SHP77 (cell line): ENCODE measurements around the gene UVSSA.
"Not testable (repeated sequence)": the region's sequence is repeated elsewhere in the genome, so short reads cannot be mapped to it uniquely, and the experiment has no call there.

Experiments used
- DNase-seq, 2 experiments: peaks; one replicate each; lab custom pipeline; 2025; lab: John Stamatoyannopoulos, UW

The UVSSA gene

DNA sequence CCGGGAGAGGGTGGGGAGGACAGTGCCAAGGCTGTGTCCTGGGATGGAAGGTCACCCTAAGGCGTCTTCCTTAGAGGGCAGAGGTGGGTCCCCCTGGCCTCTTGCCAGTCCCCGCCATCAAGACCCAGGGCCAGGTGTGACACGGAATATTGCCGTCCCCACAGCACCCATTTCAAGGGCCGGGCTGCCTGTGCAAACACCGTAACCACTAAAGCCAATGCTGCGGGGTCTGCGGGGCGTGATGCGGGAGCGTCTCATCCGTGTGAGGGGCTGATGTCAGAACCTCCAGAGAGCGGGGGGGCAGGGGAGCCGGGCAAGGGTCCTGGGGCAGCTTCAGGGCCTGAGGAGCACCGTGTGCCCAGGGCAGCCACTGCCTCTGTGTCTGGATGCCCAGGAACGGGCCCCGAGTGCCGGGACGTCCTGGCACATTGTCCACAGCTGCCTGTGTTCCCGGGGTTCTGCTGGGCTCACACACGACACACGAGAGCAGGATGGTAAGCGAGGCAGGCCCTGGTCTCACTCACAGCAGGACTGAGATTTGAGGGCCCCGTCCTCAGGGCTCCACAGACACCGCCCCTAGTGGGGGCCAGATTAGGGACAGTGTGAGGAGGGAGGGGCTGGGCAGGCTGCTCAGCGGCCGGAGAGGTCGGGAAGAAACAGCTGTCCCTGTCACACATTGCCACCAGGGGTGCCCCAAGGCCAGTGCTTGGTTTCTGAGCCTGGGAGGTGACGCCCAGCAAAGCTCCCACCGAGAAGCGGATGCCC is 30.0 kb downstream of the UVSSA start:
- DNase-seq: no peak

DNA sequence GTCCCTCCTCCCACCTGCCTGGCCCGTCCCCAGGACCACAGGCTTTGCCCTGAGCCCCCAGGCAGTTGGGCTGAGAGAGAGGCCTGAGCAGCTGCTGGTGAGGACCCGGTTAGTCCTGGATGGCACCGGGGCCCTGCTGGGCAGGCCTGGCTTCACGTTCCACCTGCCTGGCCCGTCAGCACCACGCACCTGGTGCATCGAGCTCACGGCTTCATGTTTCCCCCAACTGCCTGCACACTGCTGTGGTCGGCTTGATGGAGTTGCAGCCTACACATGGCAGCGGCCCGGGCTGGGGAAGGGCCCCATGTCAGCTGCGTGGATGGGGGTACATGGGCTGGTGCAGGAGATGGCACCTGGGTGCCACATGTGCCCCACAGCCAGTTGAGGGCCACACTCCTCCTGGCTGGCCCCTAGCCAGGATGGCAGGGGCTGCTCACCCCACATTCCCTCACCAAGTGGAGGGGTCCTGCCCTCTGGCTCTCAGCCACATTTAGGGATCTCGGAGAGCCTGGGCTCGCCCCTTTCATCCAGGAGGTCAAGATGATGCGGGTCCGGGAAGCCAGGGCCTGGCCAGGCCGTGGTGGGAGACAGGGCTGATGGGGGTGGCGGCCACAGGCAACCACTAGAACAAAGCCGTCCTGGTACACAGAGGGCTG is 30.7 kb downstream of the UVSSA start:
- no peak for DNase-seq

DNA sequence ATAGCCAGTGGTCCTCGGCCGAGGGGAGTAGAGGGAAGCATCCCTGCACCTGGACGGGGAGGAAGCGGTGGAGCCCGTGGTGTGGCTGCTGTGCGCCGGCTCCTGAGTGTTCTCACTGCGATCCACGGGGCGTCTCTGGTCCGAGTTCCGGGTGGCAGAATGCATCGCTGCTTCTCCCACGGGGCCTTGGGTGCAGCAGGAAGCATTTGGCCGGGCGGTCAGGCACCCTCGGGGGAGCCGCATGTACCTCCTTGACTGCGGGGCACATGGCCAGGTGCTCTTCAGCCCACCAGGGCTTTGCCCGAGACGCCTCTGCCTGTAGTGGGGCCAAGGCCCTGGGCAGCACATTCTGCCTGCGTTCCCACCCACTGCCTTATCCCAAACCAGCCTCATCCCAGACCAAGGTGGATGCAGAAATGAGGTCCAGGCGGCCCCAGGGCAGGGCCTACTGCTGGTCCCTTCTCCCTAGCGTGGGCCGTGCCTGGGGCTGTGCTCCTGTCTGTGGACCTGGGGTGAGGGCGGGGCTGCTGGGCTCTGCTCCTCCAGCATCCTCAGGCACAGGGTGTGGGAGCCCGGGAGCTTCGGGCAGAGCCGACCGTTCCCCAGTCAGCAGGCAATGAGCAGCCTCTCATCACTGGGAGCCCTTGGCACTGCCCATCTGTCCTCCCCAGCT is 31.7 kb downstream of the UVSSA start:
- DNase-seq: no peak

DNA sequence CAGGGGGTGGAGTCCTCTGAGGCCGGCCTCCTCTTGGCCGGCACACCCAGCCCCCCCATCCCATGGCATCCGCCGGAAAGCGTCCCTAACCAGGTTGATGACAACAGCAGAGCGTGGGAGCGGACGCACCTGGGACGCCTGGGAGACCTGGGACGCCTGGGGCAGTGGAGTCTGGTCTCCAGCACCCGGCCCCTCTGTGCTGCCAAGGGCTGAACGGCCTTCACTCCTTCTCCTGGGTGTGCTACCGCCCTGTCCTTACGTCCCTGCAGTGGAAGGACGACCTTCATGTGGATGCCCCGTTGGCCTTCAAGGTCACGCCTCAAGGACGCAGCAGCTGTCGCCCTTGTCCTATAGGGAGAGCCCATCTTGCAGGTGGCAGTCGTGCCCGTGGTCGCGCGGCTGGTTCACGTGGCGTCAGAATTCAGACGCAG is 32.4 kb downstream of the UVSSA start:
- no peak for DNase-seq

DNA sequence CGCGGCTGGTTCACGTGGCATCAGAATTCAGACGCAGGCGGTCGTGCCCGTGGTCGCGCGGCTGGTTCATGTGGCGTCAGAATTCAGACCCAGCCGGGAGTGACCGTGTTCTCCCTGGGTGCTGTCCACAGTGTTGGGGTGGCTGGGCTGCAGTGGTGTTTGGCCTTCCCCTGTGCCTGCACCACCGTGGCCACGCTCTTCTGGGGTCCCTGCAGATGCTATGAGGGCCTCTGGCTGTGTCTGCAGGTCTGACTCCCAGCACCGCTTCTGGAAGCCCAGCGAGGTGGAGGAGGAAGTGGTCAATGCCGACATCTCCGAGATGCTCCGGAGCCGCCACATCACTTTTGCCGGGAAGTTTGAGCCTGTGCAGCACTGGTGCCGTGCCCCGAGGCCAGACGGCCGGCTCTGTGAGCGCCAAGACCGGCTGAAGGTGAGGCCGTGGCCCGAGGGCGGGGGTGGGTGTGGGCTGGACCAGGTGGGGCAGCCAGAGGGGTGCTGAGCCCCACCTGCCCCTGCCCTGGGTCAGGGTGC is 32.9 kb downstream of the UVSSA start:
- DNase-seq: no peak

DNA sequence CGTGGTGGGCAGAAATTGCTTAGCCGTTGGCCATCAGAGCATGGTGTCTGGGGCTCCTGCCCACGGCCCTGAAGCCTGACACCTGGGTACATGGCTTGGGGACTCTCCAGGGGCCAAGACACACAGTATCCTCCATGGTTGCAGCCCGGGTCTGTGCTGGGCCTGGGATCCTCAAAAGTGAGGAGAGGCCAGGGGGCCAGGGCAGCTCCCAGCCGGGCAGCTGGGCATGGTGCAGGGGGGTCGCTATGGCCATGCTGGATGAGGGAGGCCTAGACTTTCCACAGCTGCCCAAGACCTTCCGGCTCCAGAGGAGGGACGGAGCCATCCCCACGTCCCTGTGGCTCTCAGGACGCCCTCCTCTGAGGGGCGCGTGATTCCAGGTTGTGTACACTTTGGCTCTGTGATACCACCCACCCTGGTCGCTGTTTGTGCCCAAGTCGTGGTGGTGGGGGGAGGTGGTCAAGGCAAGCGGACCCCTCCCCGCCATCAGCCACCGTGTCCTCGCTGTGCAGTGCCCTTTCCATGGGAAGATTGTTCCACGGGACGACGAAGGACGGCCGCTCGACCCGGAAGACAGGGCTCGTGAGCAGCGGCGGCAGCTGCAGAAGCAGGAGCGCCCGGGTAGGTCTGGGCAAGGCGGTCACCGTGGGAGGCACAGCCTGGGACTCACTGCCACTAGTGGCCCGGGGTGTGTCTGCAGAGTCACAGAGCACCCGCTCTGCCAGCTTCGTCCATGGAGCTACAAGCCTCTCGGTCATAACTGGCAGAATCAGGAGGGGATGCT is 33.6 kb downstream of the UVSSA start:
- DNase-seq: no peak

DNA sequence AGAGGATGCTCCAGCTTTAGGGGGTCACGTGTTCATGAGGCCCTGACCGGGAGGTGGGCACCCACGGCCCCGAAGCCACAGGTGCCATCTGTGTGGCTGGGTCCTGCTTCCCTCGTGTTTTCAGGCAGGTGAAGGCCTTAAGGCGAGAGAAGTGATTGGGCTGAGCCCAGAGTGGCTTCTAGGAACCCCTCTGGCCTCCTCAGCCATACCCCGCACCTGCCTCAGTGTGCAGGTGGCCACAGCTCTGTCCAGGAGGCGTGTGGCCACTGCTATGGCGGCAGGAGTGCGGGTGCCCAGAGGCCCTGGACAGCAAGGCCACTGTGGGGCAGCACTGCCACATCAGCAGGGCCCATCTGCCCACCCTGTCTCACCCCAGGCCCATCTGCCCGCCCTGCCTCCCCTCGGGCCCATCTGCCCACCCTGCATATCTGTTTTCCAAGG is 34.2 kb downstream of the UVSSA start:
- DNase-seq: no peak

DNA sequence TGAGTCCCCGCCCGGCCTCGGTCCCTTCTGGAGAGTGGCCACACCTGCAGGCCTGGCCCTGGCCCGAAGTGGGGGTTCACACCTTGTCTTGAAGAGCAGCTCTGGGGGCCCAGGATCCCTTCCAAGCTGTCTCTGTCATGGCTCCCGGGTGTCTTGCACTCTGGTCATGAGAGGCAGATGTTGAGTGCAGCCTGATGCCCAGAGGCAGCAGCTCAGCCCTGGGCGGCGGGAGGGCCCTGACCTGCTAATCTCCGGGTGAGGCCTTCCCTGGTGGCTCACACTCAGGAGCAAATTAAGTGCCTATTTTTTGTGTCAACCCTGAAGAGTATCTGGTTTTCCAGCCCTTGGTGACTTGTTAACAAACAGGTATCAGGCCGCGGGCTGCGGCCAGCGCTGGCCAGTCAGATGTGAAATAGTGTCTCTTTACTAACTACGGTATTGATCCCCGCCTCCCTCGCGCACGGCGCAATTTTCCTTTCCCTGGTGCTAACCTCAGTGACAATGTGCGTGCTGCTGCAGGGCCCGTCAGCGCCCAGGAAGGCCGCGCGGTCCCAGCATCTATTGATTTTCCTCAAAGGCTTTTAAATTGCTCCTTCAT is 35.0 kb downstream of the UVSSA start:
- no peak for DNase-seq

DNA sequence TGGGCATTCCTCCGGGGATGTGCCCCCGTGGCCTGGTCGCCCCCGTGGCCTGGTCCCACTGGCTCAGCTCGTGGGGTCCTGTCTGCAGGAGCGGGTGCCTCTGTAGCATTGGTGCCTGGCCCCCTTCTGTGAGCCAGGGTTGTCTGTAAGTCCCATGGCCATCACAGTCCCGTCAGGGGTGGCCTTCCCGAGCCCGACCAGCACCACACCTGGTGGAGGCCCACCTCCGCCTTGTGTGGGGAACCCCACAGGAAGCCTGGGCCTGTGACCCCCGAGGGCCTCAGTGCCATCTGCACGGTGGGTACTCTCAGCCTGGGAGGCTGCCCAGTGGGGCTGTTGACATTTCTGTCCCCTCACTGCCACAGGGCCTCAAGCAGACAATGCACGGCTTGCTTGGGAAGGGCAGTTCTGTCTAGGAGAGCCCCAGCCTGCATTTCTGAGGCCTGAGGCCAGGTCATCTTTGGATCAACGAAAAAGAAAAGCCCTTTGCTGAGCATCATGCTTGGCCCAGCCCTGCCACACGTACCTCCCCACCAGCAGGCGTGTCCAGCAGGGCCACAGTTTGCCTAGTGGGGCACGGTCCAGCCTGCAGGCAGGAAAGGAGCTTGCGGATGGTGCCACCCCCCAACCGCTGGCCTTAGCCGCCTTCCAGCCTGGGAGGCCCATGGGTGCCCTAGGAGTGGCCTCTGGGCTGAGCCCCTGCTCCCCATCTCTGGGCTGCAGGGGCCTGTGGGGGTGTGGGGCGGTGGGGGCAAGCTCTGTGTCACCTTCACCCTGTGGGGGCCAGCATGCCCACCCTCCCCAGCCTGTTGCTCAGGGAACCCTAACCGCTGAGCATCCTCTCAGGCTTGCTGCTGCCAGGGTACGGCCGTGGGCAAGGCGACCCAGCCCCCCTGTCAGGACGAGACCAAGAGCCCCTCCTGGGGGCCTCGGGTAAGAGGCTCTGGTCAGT is 36.0 kb downstream of the UVSSA start:
- no peak for DNase-seq

DNA sequence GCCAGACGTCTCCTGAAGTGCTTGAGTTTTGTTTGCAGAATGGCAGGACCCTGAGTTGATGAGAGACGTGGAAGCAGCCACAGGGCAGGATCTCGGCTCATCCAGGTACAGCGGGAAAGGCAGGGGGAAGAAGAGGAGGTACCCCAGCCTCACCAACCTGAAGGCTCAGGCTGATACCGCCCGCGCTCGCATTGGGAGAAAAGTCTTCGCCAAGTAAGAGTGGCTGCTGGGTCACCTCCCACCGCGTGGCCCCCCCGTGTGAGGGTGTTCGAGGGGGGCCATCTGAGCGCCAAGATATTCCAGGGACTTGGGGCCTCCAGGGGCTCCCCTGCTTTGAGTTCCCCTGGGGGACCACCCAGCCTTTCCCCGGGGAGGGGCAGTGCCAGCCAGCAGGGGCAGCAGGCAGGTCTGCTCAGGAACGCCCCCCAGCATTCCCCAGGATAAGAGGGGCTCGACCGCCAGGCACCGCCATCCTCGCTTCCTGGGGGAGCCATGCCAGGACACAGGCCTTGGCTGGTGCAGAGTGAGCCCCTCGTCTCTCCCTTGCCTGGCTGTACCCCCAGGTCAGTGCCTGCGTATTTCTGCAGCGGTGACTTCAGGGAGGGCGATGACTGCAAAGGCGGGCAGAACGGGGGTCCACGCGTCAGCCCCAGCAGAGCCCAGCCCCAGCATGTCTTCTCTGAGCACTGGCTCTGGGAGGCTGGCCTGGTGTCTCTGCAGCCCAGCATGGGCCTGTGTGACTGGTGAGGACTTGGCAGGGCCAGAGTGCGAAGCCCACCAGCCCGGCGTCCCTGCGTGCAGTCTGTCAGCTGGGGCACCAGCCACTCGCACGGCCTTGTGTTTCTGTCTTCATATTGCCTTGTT is 37.0 kb downstream of the UVSSA start:
- no peak for DNase-seq

DNA sequence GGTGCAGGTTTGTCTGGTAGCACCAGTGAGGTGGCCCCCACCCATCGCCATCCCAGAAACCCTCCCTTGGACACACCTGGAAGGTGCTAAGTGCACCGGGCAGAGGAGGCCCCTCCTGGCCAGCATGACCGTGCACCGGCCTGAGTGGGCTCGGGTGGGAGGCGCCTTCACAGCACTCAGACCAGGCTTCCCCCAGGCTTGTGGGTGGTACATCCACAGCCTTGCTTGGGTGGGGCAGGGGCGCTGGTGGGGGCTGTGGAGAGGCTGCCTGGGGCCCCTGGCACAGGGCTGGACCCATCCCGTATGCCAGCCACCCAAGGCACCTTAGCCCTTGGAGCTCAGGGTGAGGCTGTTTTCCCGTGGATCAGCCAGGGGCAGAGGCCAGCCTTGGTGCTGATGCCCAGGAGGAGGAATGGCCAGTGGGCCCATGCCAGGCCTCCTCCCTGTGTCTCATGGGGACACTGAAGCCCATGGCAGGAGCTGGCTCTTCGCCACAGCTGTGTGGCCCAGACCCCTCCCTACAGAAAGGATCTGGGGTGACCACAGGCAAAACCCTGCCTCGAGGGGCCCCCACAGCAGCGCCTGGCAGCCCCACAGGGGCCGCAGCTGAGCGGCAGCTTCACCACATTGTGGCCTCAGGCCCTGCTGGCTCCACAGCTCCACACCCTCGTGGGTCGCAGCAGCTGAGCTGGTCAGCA is 37.8 kb downstream of the UVSSA start:
- no peak for DNase-seq

DNA sequence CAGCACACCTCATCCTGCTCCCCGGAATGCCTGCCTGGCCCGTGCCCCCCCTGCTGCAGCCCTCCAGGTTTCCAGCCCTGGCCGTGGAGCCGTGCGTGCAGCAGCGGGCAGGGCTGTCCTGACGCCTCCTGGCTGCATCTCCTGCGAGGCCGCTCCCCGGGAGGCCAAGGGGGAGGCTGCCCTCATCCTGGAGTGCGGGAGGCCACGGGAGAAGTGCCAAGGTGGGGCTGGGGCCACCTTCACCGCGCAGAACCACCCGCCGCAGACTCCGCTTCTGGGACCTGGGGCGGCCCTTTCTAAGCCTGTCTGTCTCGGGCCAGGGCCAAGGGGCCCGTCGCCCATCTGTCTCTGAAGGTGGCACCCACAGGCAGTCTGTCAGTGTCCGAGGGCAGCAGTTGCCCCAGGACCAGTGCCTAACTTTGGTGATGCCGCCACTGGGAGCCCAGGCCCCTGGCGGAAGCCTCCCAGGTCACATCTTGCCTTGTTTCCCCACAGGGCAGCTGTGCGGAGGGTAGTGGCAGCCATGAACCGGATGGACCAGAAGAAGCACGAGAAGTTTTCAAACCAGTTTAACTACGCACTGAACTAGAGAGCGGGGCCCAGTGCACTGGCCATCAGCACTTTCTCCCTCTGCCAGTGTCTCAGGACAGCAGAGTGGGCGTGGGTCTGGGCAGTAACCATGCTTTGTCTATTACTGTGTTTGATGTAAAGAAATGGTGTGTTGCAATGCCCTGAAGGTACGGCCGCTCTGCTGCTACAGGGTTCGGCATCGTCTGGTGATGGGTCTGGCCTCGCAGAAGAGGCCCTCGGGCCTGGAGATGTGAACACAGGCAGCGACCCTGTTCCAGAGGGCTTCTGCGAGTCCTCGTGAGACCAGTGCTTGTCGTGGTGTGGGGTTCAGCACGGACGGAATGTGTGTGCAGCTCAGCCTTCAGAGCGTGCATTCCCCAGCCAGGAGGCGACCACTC is 38.6 kb downstream of the UVSSA start:
- DNase-seq: no peak

DNA sequence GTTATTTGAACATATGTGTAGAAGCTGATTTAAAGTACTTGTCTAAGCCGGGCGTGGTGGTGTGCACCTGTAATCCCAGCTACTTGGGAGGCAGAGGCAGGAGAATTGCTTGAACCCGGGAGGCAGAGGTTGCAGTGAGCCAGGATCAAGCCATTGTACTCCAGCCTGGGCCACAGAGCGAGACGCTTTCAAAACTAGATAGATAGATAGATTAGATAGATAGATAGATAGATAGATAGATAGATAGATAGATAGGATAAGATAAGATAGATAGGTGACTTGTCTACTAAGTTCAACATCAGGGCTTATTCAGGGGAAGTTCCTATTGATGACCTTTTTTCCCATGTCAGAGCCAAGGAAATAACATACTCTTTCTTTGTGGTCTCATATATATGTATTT is 46.4 kb downstream of the UVSSA start:
- DNase-seq: not testable (repeated sequence)

DNA sequence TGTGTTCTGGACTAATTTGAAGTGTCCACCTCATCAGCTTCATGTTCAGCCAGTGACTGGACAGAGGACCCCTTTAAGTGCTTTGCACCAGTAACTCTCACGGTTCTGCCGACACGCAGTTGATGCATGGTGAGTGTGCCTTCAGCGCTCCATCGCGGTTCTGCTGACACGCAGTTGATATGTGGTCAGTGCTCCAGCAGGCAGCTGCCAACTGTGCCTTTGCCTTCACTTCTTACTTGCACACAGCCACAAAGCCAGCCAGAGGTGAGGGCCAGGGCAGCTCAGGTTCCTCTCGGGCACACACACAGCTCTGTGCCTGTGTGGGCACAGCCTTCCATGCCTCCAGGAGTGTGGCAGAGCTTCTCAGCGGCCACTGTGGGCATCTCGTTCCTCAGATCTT is 46.9 kb downstream of the UVSSA start:
- no peak for DNase-seq

DNA sequence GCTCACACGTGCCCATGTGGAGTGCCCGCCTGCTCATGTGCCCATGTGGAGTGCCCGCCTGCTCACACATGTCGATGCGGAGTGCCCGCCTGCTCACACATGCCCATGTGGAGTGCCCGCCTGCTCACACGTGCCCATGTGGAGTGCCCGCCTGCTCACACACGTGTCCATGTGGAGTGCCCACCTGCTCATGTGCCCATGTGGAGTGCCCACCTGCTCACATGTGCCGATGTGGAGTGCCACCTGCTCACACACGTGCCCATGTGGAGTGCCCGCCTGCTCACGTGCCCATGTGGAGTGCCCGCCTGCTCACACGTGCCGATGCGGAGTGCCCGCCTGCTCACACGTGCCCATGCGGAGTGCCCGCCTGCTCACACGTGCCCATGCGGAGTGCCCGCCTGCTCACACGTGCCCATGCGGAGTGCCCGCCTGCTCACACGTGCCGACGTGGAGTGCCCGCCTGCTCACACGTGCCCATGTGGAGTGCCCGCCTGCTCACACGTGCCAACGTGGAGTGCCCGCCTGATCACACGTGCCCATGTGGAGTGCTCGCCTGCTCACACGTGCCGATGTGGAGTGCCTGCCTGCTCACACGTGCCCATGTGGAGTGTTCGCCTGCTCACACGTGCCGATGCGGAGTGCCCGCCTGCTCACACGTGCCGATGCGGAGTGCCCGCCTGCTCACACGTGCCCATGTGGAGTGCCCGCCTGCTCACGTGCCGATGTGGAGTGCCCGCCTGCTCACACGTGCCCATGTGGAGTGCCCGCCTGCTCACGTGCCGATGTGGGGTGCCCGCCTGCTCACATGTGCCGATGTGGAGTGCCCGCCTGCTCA is 47.8 kb downstream of the UVSSA start:
- DNase-seq: not testable (repeated sequence)

DNA sequence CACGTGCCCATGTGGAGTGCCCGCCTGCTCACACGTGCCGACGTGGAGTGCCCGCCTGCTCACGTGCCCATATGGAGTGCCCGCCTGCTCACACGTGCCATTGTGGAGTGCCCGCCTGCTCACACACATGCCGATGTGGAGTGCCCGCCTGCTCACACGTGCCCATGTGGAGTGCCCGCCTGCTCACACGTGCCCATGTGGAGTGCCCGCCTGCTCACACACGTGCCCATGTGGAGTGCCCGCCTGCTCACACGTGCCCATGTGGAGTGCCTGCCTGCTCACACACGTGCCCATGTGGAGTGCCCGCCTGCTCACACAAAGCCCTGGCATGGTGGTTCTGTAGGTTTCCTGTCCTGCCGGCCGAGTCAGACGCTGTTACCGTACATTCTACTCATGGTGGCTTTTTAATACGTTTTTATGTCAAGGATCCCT is 48.4 kb downstream of the UVSSA start:
- DNase-seq: not testable (repeated sequence)
